Glomerular visceral epithelial cell (primary cell): ENCODE results near the gene USP44.
A peak's percentile ranks its signal among the peaks of the same experiment; 100 is the strongest.
"Not testable (repeated sequence)": the region's sequence is repeated elsewhere in the genome, so short reads cannot be mapped to it uniquely, and the experiment has no call there.

Experiments
- DNase-seq: peaks from one replicate; pipeline ENCODE4 v3.0.0-alpha.2; 2016; ENCODE audit errors: extremely low spot score

Gene USP44

GRCh38 chr12:95551305-95551704 lies at the start of gene USP44:
USP44 (minus strand) TSS chr12:95551476; CDS start chr12:95534256, 17,220 bp downstream.
- DNase-seq, result no peak

GRCh38 chr12:95600567-95600966 lies 49.3 kb upstream of the USP44 start:
- DNase-seq, result no peak

- DNase-seq, result no peak
Observed at GRCh38 chr12:95599880-95600279, 48.6 kb upstream of the USP44 start.

GRCh38 chr12:95594136-95594535 lies 42.9 kb upstream of the USP44 start:
- DNase-seq, result no peak

GRCh38 chr12:95593266-95593871 lies 42.1 kb upstream of the USP44 start:
- DNase-seq, result no peak

GRCh38 chr12:95591731-95592130 lies 40.5 kb upstream of the USP44 start:
- peak; percentile 16 for DNase-seq

GRCh38 chr12:95590775-95591174 lies 39.5 kb upstream of the USP44 start:
- no peak for DNase-seq

GRCh38 chr12:95583933-95584332 lies 32.7 kb upstream of the USP44 start:
- no peak for DNase-seq

- DNase-seq, result peak; percentile 44
Observed at GRCh38 chr12:95582230-95583058, 31.2 kb upstream of the USP44 start.

GRCh38 chr12:95577820-95578219 lies 26.5 kb upstream of the USP44 start:
- DNase-seq, result no peak

- peak; percentile 39 for DNase-seq
Observed at GRCh38 chr12:95574799-95575452, 23.6 kb upstream of the USP44 start.

- no peak for DNase-seq
Observed at GRCh38 chr12:95573951-95574576, 22.8 kb upstream of the USP44 start.

GRCh38 chr12:95571369-95571768 lies 20.1 kb upstream of the USP44 start:
- DNase-seq, result no peak

- not testable (repeated sequence) for DNase-seq
Observed at GRCh38 chr12:95568045-95568444, 16.8 kb upstream of the USP44 start.

- DNase-seq, result no peak
Observed at GRCh38 chr12:95557625-95558024, 6.3 kb upstream of the USP44 start.

- no peak for DNase-seq
Observed at GRCh38 chr12:95554532-95555071, 3.3 kb upstream of the USP44 start.

- no peak for DNase-seq
Observed at GRCh38 chr12:95553197-95553943, 2.1 kb upstream of the USP44 start.

GRCh38 chr12:95551913-95552516 lies 739 bp upstream of the USP44 start:
- no peak for DNase-seq

- no peak for DNase-seq
Observed at GRCh38 chr12:95549392-95550084, 1.7 kb downstream of the USP44 start.
